ENCODE results near the gene PWWP2A.

GRCh38 chr5:160128632-160129031 is 9.4 kb upstream of the PWWP2A start:
- TF ChIP-seq CTCF (IDR thresholded peaks at IDR 0.05; ENCODE audit: borderline replicate concordance, extremely low read depth, low read length, poor library complexity, severe bottlenecking): no peak
- TF ChIP-seq EZH2 (IDR thresholded peaks at IDR 0.05; ENCODE audit: borderline replicate concordance, low read depth, low read length, severe bottlenecking): no peak
